NCI-H187 treated with DMSO at 0.1 percent for 48 hours (cell line): ENCODE results near the gene FADD.

ENCODE experiments used
- DNase-seq: peaks from one replicate; lab custom pipeline; 2025; lab: John Stamatoyannopoulos, UW

Gene FADD

DNA sequence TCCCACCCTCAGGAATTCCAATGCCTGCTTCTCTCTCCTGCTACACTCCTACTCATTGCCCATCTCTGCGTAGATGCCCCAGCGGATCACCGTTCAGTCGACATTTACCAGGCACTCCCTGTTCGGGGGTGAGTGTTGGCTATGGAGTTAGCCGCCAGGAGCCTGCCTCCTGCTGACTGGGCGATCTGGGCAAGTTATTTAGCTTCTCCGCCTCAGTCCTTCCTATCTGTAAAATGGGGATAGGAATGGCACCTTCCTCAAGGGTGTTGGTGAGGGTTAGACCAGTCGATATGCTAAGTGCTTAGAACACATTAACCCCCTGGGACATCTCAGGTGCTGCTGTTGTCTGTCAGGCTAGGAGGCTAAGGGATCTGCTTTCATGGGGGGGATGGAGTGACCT, 30.9 kb downstream of the FADD start:
- DNase-seq, result no peak

DNA sequence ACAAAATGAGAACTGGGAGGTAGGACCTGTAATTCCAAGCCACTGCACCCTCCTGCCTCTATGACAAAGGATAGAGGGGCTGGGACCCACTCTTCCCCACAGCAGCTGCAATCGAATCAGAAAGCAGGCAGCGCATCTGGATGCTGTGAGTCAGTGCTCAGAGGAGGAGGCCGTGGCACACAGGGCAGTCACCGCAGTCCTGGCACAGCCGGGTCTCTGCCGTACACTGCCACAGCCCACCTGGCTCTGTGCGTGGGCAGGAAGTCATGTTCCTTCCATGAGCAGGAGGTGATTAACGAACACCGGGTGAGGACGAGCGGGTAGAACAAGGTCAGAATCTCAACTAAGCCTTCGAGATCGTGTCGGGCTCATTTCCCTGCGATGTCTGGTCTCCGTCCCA, 37.2 kb downstream of the FADD start:
- no peak for DNase-seq

DNA sequence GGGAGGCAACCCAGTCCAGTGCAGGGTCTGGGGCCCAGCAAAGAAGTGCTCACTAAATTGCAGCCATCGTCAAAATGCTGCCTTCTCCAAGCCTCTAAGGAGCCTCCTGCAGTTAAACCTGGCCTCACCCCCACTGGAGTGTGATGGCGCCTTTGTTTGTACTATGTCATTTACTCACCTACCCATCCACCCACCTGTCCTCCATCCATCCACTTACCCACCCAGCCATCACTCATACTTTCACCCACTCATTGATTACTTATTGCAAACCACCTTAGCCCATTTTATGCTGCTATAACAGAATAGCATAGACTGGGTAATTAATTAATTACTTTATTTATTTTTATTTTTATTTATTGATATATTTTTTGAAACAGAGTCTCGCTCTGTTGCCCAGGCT, 38.6 kb downstream of the FADD start:
- DNase-seq, result no peak

DNA sequence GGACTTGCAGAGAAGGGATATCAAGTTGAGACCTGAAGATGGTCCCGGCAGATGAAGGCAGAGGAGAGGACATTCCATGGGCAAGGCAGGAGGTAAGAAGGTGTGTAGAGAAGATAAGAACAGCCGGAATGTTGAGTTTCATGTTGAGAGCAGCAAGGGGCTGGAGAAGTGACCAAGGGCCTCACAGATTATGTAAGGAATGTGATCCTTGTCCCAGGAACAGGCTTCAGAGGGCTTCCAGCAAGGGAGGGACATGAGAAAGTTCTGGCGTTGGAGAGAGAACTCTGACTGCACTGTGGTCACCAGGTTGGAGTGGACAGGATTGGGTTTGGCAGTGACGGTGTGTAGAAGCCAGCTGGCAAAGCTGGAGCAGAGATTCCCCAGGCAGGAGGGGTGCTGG, 39.8 kb downstream of the FADD start:
- DNase-seq, result no peak

DNA sequence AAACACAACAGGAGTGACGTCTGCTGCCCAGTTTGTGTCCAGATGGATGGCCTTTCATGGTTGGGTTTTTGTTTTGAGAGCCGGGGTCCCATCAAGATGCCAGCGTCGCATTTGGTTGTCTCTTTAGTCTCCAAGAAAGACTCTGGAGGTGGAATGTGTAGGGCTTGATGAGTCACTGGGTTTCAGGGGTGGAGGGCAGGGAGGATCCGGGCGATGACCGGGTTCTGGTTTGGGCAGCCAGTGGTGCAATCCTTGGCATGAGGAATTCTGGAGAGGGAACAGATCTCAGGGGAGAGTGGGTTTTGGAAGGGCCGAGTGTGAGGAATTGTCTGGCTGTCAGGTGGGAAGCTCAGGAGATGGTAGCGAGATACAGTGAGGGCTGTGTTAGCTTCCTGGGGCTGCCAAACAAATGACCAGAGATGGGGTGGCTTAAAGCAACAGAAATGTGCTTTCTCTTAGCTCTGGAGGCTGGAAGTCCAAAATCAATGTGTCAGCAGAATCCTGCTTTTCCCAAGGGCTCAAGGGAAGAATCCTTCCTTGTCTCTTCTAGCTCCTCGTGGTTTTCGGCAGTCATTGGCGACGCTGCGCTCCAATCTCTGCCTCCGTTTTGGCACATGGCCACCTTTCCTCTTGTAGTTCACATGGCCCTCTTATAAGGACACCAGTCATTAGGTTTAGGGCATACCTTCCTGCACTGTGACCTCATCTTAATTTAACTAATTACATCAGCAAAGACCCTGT, 41.0 kb downstream of the FADD start:
- DNase-seq, result no peak

DNA sequence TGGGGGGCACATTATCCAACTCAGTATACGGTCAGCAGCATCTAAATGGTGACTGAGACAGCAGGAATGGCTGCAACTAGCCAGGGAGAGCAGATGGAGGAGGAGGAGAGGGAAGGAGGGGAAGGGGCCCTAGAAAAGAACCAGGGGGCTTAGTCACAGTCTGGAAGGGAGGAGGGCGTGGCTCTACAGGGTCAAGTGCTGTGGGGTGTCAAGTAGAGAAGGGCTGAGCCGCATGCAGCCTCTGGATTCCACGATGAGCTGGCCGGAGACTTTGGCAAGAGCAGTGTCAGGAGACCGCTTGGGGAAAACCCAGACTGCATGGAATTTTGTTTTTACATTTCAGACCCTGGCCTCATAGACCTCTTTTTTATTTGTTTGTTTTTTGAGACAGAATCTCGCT, 41.6 kb downstream of the FADD start:
- no peak for DNase-seq

DNA sequence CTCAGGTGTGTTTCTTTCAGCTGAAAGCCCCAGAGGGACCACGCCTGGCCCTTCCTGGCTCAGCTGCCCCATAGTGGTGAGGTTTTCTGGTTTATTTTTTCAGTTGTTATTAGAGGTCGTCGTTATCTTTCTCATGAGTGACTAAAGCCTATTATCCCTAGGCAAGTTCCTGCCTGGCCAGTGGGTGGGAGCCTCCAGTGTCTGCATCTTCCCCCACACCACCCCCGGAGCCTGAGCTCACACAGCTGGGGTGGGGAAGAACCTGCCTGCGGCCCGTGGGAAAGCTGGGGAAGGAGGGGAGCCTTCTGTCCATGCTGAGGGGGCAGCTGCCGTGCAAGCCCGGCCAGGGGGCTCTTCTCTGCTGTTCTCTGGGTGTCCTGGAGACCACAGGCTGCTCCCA, 43.1 kb downstream of the FADD start:
- DNase-seq, result no peak

DNA sequence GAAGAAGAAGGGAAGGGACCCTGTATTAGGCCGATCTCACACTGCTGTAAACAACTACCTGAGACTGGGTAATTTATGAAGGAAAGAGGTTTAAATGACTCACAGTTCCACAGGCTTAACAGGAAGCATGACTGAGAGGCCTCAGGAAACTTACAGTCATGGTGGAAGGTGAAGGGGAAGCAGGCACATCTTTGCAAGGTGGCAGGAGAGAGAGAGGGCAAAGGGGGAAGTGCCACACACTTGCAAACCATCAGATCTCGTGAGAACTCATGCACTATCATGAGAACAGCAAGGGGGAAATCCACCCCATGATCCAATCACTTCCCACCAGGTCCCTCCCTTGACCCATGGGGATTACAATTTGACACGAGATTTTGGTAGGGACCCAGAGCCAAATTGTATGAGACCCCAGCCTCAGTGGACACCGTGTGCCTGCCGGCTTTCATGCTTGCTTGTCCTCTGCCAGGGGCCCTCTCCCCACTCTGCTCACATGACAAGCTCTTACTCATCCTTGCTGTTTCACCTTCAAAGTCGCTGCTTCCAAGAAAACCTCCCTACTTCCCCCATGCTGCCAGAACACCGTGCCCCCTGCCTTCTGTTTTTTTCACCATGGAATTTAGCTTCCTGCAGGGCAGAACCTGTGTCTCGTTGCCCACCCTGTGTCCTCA, 44.1 kb downstream of the FADD start:
- DNase-seq, result no peak

DNA sequence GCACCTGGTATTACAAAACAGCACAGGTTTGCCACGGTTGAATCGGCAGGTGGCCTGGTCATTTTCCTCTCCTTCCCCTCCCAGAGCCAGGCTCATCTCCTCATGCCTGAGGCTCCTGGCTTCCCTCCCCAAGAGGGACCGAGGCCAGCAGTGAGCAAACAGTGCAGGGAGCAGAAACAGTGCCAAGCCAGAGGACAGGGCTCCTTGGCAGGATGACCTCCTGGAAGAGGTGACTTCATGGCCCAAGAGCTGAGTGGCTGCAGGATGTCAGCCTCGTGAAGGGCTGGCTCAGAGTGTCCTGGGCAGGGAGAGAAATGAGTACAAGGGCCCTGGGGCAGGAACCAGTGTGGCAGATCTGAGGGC, 44.6 kb downstream of the FADD start:
- no peak for DNase-seq

DNA sequence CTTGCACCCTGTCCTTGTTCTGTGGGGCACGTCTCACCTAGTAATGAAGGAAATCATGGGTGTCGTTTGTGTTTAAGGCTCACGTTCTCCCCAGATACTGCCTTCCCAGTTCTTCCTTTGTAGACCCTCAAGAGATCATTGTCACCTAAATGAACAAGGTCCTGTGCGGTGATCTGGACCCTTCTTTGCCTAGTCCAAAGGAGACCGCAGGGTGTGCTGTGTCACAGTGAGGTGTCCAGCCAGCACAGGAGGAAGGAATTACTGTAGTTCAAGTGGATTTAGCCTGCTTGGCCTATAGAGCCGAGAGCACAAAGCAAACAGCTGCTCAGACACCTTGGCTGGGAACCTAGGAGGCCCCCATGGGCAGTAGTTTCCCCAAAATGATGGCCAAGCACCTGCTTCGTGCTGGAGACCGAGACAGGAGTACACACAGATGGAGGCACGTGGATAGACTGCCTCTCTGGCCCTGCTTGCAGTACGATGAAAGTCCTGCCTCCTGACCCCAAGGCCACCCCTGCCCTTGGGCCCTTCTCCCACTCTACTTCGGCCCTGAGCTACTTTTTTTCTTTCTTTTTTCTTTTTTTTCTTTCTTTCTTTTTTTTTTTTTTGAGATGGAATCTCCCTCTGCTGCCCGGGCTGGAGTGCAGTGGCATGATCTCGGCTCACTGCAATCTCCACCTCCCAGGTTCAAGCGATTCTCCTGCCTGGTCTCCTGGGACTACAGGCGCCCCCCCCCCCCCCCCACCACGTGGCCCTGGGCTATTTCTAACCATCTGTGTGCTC, 48.0 kb downstream of the FADD start:
- no peak for DNase-seq

DNA sequence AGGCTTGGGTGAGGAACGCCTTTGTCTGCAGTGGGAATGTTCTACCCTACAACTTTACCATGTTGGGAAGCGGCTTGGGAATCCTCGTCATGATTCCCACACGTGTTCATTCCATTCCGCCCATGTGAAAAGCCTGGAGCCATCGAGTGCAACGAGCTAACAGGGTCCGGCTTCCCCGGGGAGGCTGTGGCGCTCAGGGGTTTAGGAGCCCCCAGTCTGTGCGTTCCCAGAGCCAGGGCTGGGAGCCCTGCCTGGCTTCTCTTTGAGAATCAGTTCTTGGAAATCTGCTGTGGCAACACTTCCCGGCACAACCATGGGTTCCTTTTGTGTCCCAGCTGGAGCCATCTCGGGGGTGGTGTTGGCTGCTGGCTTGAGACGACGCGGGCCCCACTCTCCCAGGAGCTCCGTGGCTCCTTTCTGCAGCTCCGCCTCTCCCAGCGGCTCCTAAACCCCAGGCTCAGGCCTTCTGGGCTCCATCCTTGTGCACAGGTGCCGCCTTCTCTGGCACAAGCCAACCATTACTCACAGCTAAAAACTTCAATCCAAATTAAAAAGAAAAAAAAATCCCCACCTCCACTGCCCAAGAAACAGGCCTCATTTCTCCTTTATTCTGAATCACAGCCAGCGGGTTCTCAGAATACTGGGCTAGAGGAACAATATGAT, 48.7 kb downstream of the FADD start:
- no peak for DNase-seq

DNA sequence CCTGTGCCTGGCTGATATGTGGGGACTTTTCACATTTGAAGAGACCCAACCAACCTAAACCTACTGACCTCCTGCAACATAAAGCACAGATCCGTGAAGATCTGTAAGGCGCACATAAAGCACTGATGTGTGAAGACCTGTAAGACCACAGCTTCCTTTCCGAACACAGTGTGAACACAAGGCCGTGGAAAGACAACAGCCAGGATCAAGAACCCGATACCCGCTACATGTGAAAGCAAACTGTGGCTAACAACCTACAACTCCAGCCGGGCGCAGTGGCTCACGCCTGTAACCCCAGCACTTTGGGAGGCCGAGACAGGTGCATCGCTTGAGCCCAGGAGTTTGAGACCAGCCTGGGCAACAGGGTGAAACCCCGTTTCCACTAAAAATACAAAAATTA, 49.7 kb downstream of the FADD start:
- DNase-seq, result no peak

DNA sequence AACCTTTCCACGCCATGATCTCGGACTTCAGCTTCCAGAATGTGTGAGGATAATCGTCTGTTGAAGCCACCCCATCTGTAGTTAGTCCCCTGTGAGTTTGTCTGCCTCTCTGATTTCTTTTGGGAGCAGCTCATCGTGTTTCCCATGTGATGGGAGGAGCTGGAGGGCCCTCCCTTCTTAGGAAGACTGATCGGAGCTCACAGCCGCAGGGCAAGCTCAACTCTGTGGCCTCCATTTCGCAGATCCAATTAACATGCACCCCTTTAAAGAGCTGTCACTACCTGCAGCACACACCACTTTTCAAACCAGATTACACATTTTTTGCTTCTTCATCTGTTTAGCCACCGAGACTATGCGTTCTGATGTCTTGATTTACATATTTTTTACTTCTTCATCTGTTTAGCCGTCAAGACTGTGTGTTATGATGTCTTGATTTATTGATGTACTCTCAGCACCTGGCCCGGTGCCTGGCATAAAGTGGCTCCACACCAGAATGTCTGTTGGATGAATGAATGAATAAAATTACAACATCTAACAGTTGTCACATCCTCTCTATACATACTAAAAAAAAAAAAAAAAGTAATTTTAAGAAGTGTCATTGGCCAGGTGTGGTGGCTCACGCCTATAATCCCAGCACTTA, 52.5 kb downstream of the FADD start:
- DNase-seq, result no peak
